DOHH2 (cell line): ENCODE measurements around the gene YPEL1.

ENCODE experiments used
- CTCF ChIP-seq: fragments of 200-600 bp; sonication (generic); IDR thresholded peaks from one replicate; pipeline ENCODE4 v1.5.1; 2014; ENCODE audit warnings: antibody characterized with exemption, mild to moderate bottlenecking, low read depth, low read length; ENCODE audit not compliant: poor library complexity, severe bottlenecking
- EZH2phosphoT487 ChIP-seq: fragments of 200-600 bp; sonication (generic); IDR thresholded peaks from 2 replicates; pipeline ENCODE4 v1.6.1; 2017; ENCODE audit warnings: borderline replicate concordance, mild to moderate bottlenecking, antibody characterized with exemption, low read length, moderate library complexity, mixed read lengths

GRCh38 chr22:21736948-21737347, 1.4 kb upstream of the YPEL1 start:
- TF ChIP-seq EZH2phosphoT487 (no peak), CTCF (no peak)
